ENCODE measurements around the gene LAMB3. TPM values are rescaled to one million over a fixed set of nuclear protein-coding genes. Genes with fewer than 3 reads are reported as not detected.

Gene LAMB3
- total RNA-seq, 1 experiment from 2014 or later = 70.2 TPM

DNA sequence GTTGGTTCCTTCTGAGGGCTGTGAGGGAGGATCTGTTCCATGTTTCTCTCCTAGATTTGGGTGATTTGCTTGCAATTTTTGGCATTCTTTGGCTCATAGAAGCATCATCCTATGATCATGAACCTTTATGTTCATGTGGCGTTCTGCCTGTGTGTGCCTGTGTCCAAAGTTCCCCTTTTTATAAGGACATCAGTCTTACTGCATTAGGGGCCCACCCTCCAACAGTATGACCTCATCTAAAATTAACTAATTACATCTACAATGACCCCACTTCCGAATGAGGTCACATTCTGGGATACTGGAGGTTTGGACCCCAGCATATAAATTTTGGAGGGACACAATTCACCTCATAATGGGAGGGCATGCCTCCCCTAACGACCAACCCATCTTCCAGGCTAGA is 81.5 kb downstream of the LAMB3 start:
- no peaks in the 10 kb centered on the region for H4K20me1 ChIP-seq (ENCODE audit: insufficient read depth)
- CTCF ChIA-PET = interaction anchor here (1.8 kb wide), 1 partner anchor 10 kb away, joined by 7 read pairs; no protein-coding TSS in a partner anchor
- no TSS peak for BruUV-seq (replicated peaks)
- H3K4me2 ChIP-seq (ENCODE audit: low read length) = no peak overlapping the region
- intact Hi-C loops (cut with micrococcal nuclease) = no loop called here
- H3K27me3 ChIP-seq (ENCODE audit: insufficient read depth, low read length) = peaks cover 22% of the 10 kb centered on the region; the same call in 1 of the 2 replicates
- no peaks in the 10 kb centered on the region for H3K9me3 ChIP-seq (ENCODE audit: control insufficient read depth in 1 of 2, insufficient read depth in 1 of 2, low read depth in 1 of 2, low read length in 2 of 2)
- TF ChIP-seq ELF1 (IDR thresholded peaks at IDR 0.05; ENCODE audit: borderline replicate concordance, low read depth) (no peak), SP1 (IDR thresholded peaks at IDR 0.05; ENCODE audit: low read depth) (no peak), SRF (IDR thresholded peaks at IDR 0.05; ENCODE audit: low read depth) (no peak), FOSL1 (IDR thresholded peaks at IDR 0.05; ENCODE audit: low read depth) (no peak), POLR2AphosphoS5 (IDR thresholded peaks at IDR 0.05; ENCODE audit: low read depth, low read length) (no peak)
- TF ChIP-seq, protein P1, sequence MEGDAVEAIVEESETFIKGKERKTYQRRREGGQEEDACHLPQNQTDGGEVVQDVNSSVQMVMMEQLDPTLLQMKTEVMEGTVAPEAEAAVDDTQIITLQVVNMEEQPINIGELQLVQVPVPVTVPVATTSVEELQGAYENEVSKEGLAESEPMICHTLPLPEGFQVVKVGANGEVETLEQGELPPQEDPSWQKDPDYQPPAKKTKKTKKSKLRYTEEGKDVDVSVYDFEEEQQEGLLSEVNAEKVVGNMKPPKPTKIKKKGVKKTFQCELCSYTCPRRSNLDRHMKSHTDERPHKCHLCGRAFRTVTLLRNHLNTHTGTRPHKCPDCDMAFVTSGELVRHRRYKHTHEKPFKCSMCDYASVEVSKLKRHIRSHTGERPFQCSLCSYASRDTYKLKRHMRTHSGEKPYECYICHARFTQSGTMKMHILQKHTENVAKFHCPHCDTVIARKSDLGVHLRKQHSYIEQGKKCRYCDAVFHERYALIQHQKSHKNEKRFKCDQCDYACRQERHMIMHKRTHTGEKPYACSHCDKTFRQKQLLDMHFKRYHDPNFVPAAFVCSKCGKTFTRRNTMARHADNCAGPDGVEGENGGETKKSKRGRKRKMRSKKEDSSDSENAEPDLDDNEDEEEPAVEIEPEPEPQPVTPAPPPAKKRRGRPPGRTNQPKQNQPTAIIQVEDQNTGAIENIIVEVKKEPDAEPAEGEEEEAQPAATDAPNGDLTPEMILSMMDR (IDR thresholded peaks at IDR 0.05 in 2 of 3, conservative IDR thresholded peaks at IDR 0.05 in 1 of 3; ENCODE audit: borderline replicate concordance in 1 of 3, insufficient read depth in 1 of 3, low read depth in 2 of 3, low read length in 2 of 3) = no peak
- DNase-seq (ENCODE audit: low read depth, low spot score) = no peak
- peaks cover 0 to 6% of the 10 kb centered on the region in 2 experiments; a peak in 1 of 4 replicates for H3K4me1 ChIP-seq (ENCODE audit: control insufficient read depth in 1 of 2, insufficient read depth in 2 of 2, low read length in 2 of 2)
- no peaks in the 10 kb centered on the region for H3K9me2 ChIP-seq (ENCODE audit: insufficient read depth)
- no peak overlapping the region for H2AFZ ChIP-seq (ENCODE audit: low read depth, low read length, poor library complexity, severe bottlenecking)
- no peak overlapping the region for H3K9ac ChIP-seq (ENCODE audit: low read length)
- H3K27ac ChIP-seq (ENCODE audit: low read depth, low read length) = no peak overlapping the region
- ATAC-seq = no peak
- H3K36me3 ChIP-seq (ENCODE audit: control insufficient read depth in 1 of 2, insufficient read depth in 2 of 2, low read length in 2 of 2) = no peaks in the 10 kb centered on the region
- RAD21 ChIA-PET (ENCODE audit: low non-redundant PET in 1 of 2, low total read pairs in 2 of 2, uncharacterized antibody in 2 of 2, unreplicated experiment in 2 of 2) = no interaction called here
- no peak overlapping the region for H3K4me3 ChIP-seq (replicated peaks in 1 of 2; ENCODE audit: low read depth in 1 of 2, low read length in 2 of 2)
- POLR2A ChIA-PET = no interaction called here
- H3K79me2 ChIP-seq (ENCODE audit: insufficient read depth, low read length) = no peaks in the 10 kb centered on the region
